ENCODE measurements around the gene ZC4H2.

DNA sequence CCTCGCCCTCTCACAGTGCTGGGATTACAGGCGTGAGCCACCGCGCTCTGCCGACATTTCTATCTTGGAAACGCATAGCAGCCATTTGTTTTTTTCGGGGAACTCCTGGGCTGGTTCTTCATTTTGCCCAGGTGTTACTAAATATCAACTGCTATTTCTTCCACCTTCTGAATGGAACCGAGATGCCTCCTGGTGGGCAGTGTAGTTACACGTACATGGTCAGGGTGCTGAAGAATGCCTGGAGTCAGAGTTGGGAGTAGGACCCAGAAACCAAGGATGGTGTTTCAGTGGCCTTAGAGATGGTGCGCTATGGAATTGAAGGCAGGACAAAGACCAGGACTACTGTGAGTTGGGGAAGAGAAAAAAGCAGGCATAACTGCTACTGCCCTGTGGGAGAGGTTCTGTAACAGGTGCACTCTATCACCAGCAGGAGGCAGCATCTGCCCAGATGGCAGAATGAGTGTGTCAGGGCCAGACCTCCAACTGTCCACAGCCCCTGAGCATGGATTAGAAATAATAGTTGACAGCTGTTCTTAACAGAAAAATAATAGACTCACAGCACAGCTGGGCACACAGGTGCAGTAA is 81.7 kb downstream of the ZC4H2 start:
- TF ChIP-seq, protein P1, sequence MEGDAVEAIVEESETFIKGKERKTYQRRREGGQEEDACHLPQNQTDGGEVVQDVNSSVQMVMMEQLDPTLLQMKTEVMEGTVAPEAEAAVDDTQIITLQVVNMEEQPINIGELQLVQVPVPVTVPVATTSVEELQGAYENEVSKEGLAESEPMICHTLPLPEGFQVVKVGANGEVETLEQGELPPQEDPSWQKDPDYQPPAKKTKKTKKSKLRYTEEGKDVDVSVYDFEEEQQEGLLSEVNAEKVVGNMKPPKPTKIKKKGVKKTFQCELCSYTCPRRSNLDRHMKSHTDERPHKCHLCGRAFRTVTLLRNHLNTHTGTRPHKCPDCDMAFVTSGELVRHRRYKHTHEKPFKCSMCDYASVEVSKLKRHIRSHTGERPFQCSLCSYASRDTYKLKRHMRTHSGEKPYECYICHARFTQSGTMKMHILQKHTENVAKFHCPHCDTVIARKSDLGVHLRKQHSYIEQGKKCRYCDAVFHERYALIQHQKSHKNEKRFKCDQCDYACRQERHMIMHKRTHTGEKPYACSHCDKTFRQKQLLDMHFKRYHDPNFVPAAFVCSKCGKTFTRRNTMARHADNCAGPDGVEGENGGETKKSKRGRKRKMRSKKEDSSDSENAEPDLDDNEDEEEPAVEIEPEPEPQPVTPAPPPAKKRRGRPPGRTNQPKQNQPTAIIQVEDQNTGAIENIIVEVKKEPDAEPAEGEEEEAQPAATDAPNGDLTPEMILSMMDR (IDR thresholded peaks at IDR 0.05; ENCODE audit: low read depth, low read length): peak; percentile 94
- no peak for TF ChIP-seq EZH2phosphoT487 (IDR thresholded peaks at IDR 0.05; ENCODE audit: low read depth)
